OCI-LY1 (cell line): Measurements from ENCODE around the gene ZNF462.

Experiments
- H2AFZ ChIP-seq: fragments of 200-600 bp; sonication (generic), shearing (Covaris generic); 2 replicates; pipeline ENCODE4 v1.6.0; 2014; ENCODE audit warnings: antibody characterized with exemption, mild to moderate bottlenecking, low read length
- H3F3A ChIP-seq: fragments of 200-600 bp; sonication (generic), shearing (Covaris generic); 2 replicates; pipeline ENCODE4 v1.6.0; 2014; ENCODE audit warnings: mild to moderate bottlenecking, antibody characterized with exemption, low read length, moderate library complexity; ENCODE audit not compliant: insufficient read depth
- H3K27ac ChIP-seq: fragments of 200-600 bp; sonication (generic); 2 replicates; pipeline ENCODE4 v1.5.1; 2014; ENCODE audit warnings: low read length, mixed run types, mild to moderate bottlenecking, low read depth; ENCODE audit not compliant: poor library complexity, severe bottlenecking
- H3K27me3 ChIP-seq: fragments of 200-600 bp; sonication (generic); 2 replicates; pipeline ENCODE4 v1.6.0; 2014; ENCODE audit warnings: antibody characterized with exemption, mild to moderate bottlenecking, low read length, moderate library complexity; ENCODE audit not compliant: insufficient read depth
- H3K36me3 ChIP-seq: fragments of 200-600 bp; sonication (generic); 2 replicates; pipeline ENCODE4 v1.6.1; 2014; ENCODE audit warnings: mild to moderate bottlenecking, antibody characterized with exemption, low read length, moderate library complexity, mixed read lengths; ENCODE audit not compliant: insufficient read depth
- H3K4me1 ChIP-seq: fragments of 200-600 bp; sonication (generic); 2 replicates; pipeline ENCODE4 v1.5.1; 2014; ENCODE audit warnings: mild to moderate bottlenecking, low read length, moderate library complexity; ENCODE audit not compliant: insufficient read depth, severe bottlenecking
- H3K4me2 ChIP-seq: fragments of 200-600 bp; sonication (generic), shearing (Covaris generic); 2 replicates; pipeline ENCODE4 v1.6.1; 2014; ENCODE audit warnings: low read length
- H3K4me3 ChIP-seq: fragments of 200-600 bp; sonication (generic); 2 replicates; pipeline ENCODE4 v1.5.1; 2014; ENCODE audit warnings: low read length, low read depth, mild to moderate bottlenecking, mixed read lengths; ENCODE audit not compliant: poor library complexity, severe bottlenecking
- H3K79me2 ChIP-seq: fragments of 200-600 bp; shearing (Covaris generic); 2 replicates; pipeline ENCODE4 v1.6.1; 2016; ENCODE audit warnings: mixed run types, low read length, mixed read lengths; ENCODE audit not compliant: insufficient read depth
- H3K9ac ChIP-seq: fragments of 200-600 bp; sonication (generic), shearing (Covaris generic); 2 replicates; pipeline ENCODE4 v1.6.1; 2014; ENCODE audit warnings: mild to moderate bottlenecking, low read length, mixed read lengths
- H3K9me2 ChIP-seq: fragments of 200-600 bp; sonication (generic), shearing (Covaris generic); 2 replicates; pipeline ENCODE4 v1.6.1; 2014; ENCODE audit warnings: low read depth, mild to moderate bottlenecking, low read length, mixed read lengths
- H3K9me3 ChIP-seq: fragments of 200-600 bp; shearing (Covaris generic); 2 replicates; pipeline ENCODE4 v1.6.1; 2014; ENCODE audit warnings: low read length, mixed read lengths
- H4K20me1 ChIP-seq: fragments of 200-600 bp; sonication (generic), shearing (Covaris generic); 2 replicates; pipeline ENCODE4 v1.6.0; 2016; ENCODE audit warnings: mild to moderate bottlenecking, low read length; ENCODE audit not compliant: insufficient read depth
- CTCF ChIP-seq: fragments of 200-600 bp; sonication (generic), shearing (Covaris generic); IDR thresholded peaks from 2 replicates; pipeline ENCODE4 v1.5.1; 2017; ENCODE audit warnings: mild to moderate bottlenecking, antibody characterized with exemption, low read length, moderate library complexity, mixed read lengths
- EZH2 ChIP-seq: fragments of 200-600 bp; sonication (generic), shearing (Covaris generic); IDR thresholded peaks from 2 replicates; pipeline ENCODE4 v1.8.0; 2017; ENCODE audit warnings: borderline replicate concordance, mixed run types, mild to moderate bottlenecking, antibody characterized with exemption, low read length, moderate library complexity, mixed read lengths

ZNF462 gene

GRCh38 chr9:106862821-106863720, at the start of gene ZNF462:
Gene ZNF462, plus strand, starts transcription at chr9:106863166. Its CDS starts 60,218 bp downstream, at chr9:106923384.
- no peaks in the 10 kb centered on the region for H3K4me1 ChIP-seq
- H3K27ac ChIP-seq = no peak within 1 kb of the TSS
- no peaks in the 10 kb centered on the region for H3K27me3 ChIP-seq
- no peaks in the 10 kb centered on the region for H3K9me2 ChIP-seq
- no peaks in the 10 kb centered on the region for H3K79me2 ChIP-seq
- no peak within 1 kb of the TSS for H3K4me2 ChIP-seq
- H4K20me1 ChIP-seq = no peaks in the 10 kb centered on the region
- H2AFZ ChIP-seq = no peak within 1 kb of the TSS
- no peaks in the 10 kb centered on the region for H3F3A ChIP-seq
- H3K9ac ChIP-seq = no peak within 1 kb of the TSS
- H3K36me3 ChIP-seq = no peaks in the 10 kb centered on the region
- no peak within 1 kb of the TSS for H3K4me3 ChIP-seq
- TF ChIP-seq CTCF = no peak
- TF ChIP-seq EZH2 = no peak
- H3K9me3 ChIP-seq = no peaks in the 10 kb centered on the region

- no peak overlapping the region for H2AFZ ChIP-seq
- no peak overlapping the region for H3K4me3 ChIP-seq
- H3K4me2 ChIP-seq = no peak overlapping the region
- no peaks in the 10 kb centered on the region for H3K4me1 ChIP-seq
- H3K9me3 ChIP-seq = no peaks in the 10 kb centered on the region
- no peaks in the 10 kb centered on the region for H3K36me3 ChIP-seq
- no peaks in the 10 kb centered on the region for H3K27me3 ChIP-seq
- TF ChIP-seq CTCF (no peak), EZH2 (no peak)
- H3K27ac ChIP-seq = no peak overlapping the region
- H3K9ac ChIP-seq = no peak overlapping the region
- no peaks in the 10 kb centered on the region for H3K79me2 ChIP-seq
- H4K20me1 ChIP-seq = no peaks in the 10 kb centered on the region
- no peaks in the 10 kb centered on the region for H3K9me2 ChIP-seq
- H3F3A ChIP-seq = no peaks in the 10 kb centered on the region
These were observed 46.4 kb upstream of the ZNF462 start for GRCh38 chr9:106816524-106816923.

- Histone ChIP-seq H3K27ac (no peak overlapping the region), H3K4me2 (no peak overlapping the region), H3K4me1 (no peaks in the 10 kb centered on the region), H3F3A (no peaks in the 10 kb centered on the region), H3K9me2 (no peaks in the 10 kb centered on the region), H2AFZ (no peak overlapping the region), H3K36me3 (no peaks in the 10 kb centered on the region), H3K9me3 (no peaks in the 10 kb centered on the region), H4K20me1 (no peaks in the 10 kb centered on the region), H3K27me3 (no peaks in the 10 kb centered on the region), H3K9ac (no peak overlapping the region), H3K4me3 (no peak overlapping the region), H3K79me2 (no peaks in the 10 kb centered on the region)
- TF ChIP-seq CTCF (no peak), EZH2 (no peak)
These were observed 44.9 kb upstream of the ZNF462 start for GRCh38 chr9:106818034-106818433.
